HepG2 (cell line): ENCODE measurements around the gene SPPL2B. TPM values are rescaled to one million over a fixed set of nuclear protein-coding genes. Genes with fewer than 3 reads are reported as not detected.

Experiments used
- ATAC-seq: fragments of 200-7000 bp; cut with Tn5 transposase; 3 replicates; pipeline ENCODE4 v1.9.1; 2020; ENCODE audit warnings: mild to moderate bottlenecking, moderate library complexity
- BruUV-seq: library from RNA; stranded (reverse); fragments of 400-500 nt; replicated peaks from 2 replicates; lab custom pipeline; 2021; lab: Mats Ljungman, UMichigan
- CTCF ChIA-PET: fragments of 300-600 bp; formaldehyde crosslinking; extraction: SDS; loops from one replicate; lab custom pipeline; 2021; ENCODE audit warnings: low total read pairs, inconsistent platforms, low intra/inter-chr PET ratio; lab: Yijun Ruan, JAX
- POLR2A ChIA-PET: fragments of 350-600 bp; sonication (Branson Sonifier 250); formaldehyde crosslinking; loops from one replicate; lab custom pipeline; 2020; ENCODE audit warnings: antibody characterized with exemption, inconsistent platforms; lab: Yijun Ruan, JAX
- DNase-seq: peaks from one replicate; pipeline ENCODE4 v3.0.0-alpha.2; 2015; ENCODE audit warnings: low spot score
- FAIRE-seq: peaks from 3 replicates; lab custom pipeline; 2011; peaks lifted over from hg19 to GRCh38; lab: Jason Lieb, UNC
- H2AFZ ChIP-seq: one replicate; pipeline ENCODE4 v1.6.1; 2011; ENCODE audit warnings: low read length, inconsistent platforms
- H3K27ac ChIP-seq: fragments of 300-600 bp; 3 replicates; pipeline ENCODE4 v1.8.0; 2011; ENCODE audit warnings: mixed run types, mild to moderate bottlenecking, mixed read lengths, low read length, inconsistent platforms; ENCODE audit not compliant: insufficient read depth; ENCODE audit errors: extremely low read length
- H3K27me3 ChIP-seq, 2 experiments: fragments of 200-600 bp in 1 of 2; 2 replicates in 1 of 2; 3 replicates in 1 of 2; pipeline versions ENCODE4 v1.6.0 to v1.8.0; 2011; ENCODE audit warnings: low read length in 2 of 2, mild to moderate bottlenecking in 2 of 2, moderate library complexity in 2 of 2, inconsistent platforms in 1 of 2; ENCODE audit not compliant: insufficient read depth in 2 of 2, control insufficient read depth in 1 of 2
- H3K36me3 ChIP-seq, 2 experiments: fragments of 200-600 bp in 1 of 2; replicated peaks in 1 of 2; 2 replicates in 1 of 2; 3 replicates in 1 of 2; pipeline versions ENCODE4 v1.5.1 to v1.8.0; 2011; ENCODE audit warnings: low read length in 2 of 2, inconsistent platforms in 1 of 2; ENCODE audit not compliant: insufficient read depth in 2 of 2, control insufficient read depth in 1 of 2
- H3K4me1 ChIP-seq: 2 replicates; pipeline ENCODE4 v1.5.1; 2012; ENCODE audit warnings: low read length, inconsistent platforms; ENCODE audit not compliant: insufficient read depth
- H3K4me2 ChIP-seq: 2 replicates; pipeline ENCODE4 v1.6.0; 2011; ENCODE audit warnings: low read depth, low read length, inconsistent platforms
- H3K4me3 ChIP-seq, 3 experiments: fragments of 200-600 bp in 1 of 3; sonication (generic), shearing (Covaris generic) in 1 of 3; replicated peaks in 1 of 3; 2 replicates each; pipeline ENCODE4 v1.5.1; 2011 to 2016; ENCODE audit warnings: low read length in 3 of 3, inconsistent platforms in 2 of 3, low read depth in 2 of 3, mild to moderate bottlenecking in 2 of 3, control low read depth in 1 of 3, mixed read lengths in 1 of 3; ENCODE audit not compliant: insufficient read depth in 1 of 3
- H3K79me2 ChIP-seq: one replicate; pipeline ENCODE4 v1.6.1; 2011; ENCODE audit warnings: low read length, inconsistent platforms; ENCODE audit not compliant: insufficient read depth
- H3K9ac ChIP-seq: 2 replicates; pipeline ENCODE4 v1.6.0; 2011; ENCODE audit warnings: mild to moderate bottlenecking, low read depth, low read length, inconsistent platforms; ENCODE audit not compliant: insufficient read depth
- H3K9me3 ChIP-seq: 2 replicates; pipeline ENCODE4 v1.5.1; 2012; ENCODE audit warnings: mild to moderate bottlenecking, low read length
- H4K20me1 ChIP-seq: 2 replicates; pipeline ENCODE4 v1.6.0; 2011; ENCODE audit warnings: inconsistent platforms, mild to moderate bottlenecking, low read length, moderate library complexity; ENCODE audit not compliant: insufficient read depth
- GATA4 ChIP-seq: sonication (generic); IDR thresholded peaks from 2 replicates; pipeline ENCODE4 v1.6.1; 2016; ENCODE audit warnings: antibody characterized with exemption, low read depth, borderline replicate concordance
- SIN3A ChIP-seq: IDR thresholded peaks from 2 replicates; pipeline ENCODE4 v1.6.1; 2011; ENCODE audit warnings: low read depth, mild to moderate bottlenecking, control low read depth, low read length, borderline replicate concordance
- THYN1 ChIP-seq: sonication (generic); formaldehyde crosslinking; IDR thresholded peaks from 2 replicates; pipeline ENCODE4 v1.8.1; 2023; ENCODE audit warnings: low read depth, mild to moderate bottlenecking, moderate library complexity, missing genetic modification reagents, borderline replicate concordance
- ZBTB33 ChIP-seq: sonication (generic); formaldehyde crosslinking; IDR thresholded peaks from 2 replicates; pipeline ENCODE4 v1.4.0; 2020; ENCODE audit warnings: missing genetic modification reagents
- WGBS: methylation state at CpG from one replicate; pipeline ENCODE4 v1.1.6; 2017; ENCODE audit warnings: low lambda C conversion rate; 5-methylcytosine and 5-hydroxymethylcytosine counted together
- in situ Hi-C: cut with HindIII; loops from 2 replicates; pipeline ENCODE4 v1.10.0; 2017; ENCODE audit warnings: low pct_unique_long_range_greater_than_20kb; ENCODE audit not compliant: extremely low pct_ligation_motif_present
- intact Hi-C: fragments of 100-400 bp; cut with micrococcal nuclease; formaldehyde crosslinking; loops from one replicate; pipeline ENCODE4 v1.10.0; 2022; ENCODE audit not compliant: unreplicated experiment
- polyA plus RNA-seq, 8 experiments: library from polyadenylated mRNA; depleted of rRNA in 3 of 8; stranded (reverse) in 7 of 8; unstranded in 1 of 8; fragments of >200 nt; fragmentation: Illumina TruSeq in 4 of 8; extraction: Trizol in 4 of 8; gene quantifications; 2 replicates each; pipeline versions ENCODE4 v1.2.1 to v1.2.3, GENCODE V29; 2011 to 2016; ENCODE audit warnings: low read depth in 4 of 8, missing spikeins in 1 of 8, mixed read lengths in 1 of 8; ENCODE audit not compliant: insufficient read depth in 1 of 8
- total RNA-seq, 5 experiments: library from RNA; depleted of rRNA; stranded (reverse); fragments of >200 nt; fragmentation: Illumina TruSeq; extraction: Trizol; gene quantifications; 2 replicates each; pipeline ENCODE4 v1.2.3, GENCODE V29; 2016; ENCODE audit warnings: low read depth in 1 of 5

SPPL2B gene
- total and polyA plus RNA-seq, 2 of the 13 experiments (the other 11 are each of a cell fraction or from before 2014, with no cell fraction given), result 14.9 to 15.2 TPM

- peaks cover 9% of the 10 kb centered on the region for H3K4me1 ChIP-seq
- FAIRE-seq, result no peak
- H3K4me3 ChIP-seq, result no peak overlapping the region
- DNase-seq, result no peak
- H3K27me3 ChIP-seq, result peaks cover 19 to 69% of the 10 kb centered on the region in 2 experiments
- no peak for ATAC-seq
- in situ Hi-C loops, result no loop called here
- whole genome bisulfite sequencing, result 58% methylated on average over 9 of the region's 16 CpGs
- no peak overlapping the region for H2AFZ ChIP-seq
- H3K9me3 ChIP-seq, result no peaks in the 10 kb centered on the region
- ChIA-PET POLR2A (no interaction called here), CTCF (no interaction called here)
- H3K79me2 ChIP-seq, result no peaks in the 10 kb centered on the region
- no peak overlapping the region for H3K9ac ChIP-seq
- no peaks in the 10 kb centered on the region for H4K20me1 ChIP-seq
- no peak overlapping the region for H3K27ac ChIP-seq
- intact Hi-C loops, result no loop called here
- H3K36me3 ChIP-seq, result no peaks in the 10 kb centered on the region
- TF ChIP-seq GATA4 (no peak), THYN1 (CRISPR knock-in tag) (no peak)
- H3K4me2 ChIP-seq, result no peak overlapping the region
- BruUV-seq, result no TSS peak
These were observed 32.3 kb upstream of the SPPL2B start for GRCh38 chr19:2296141-2296540.

GRCh38 chr19:2300533-2300932 lies 28.0 kb upstream of the SPPL2B start:
- intact Hi-C loops, result no loop called here
- H3K27ac ChIP-seq, result no peak overlapping the region
- no peak overlapping the region for H3K4me3 ChIP-seq
- no peaks in the 10 kb centered on the region for H3K79me2 ChIP-seq
- H3K27me3 ChIP-seq, result peaks cover 12 to 55% of the 10 kb centered on the region in 2 experiments
- WGBS, result 9% methylated on average over 9 of the region's 17 CpGs
- H3K4me2 ChIP-seq, result no peak overlapping the region
- no TSS peak for BruUV-seq
- H4K20me1 ChIP-seq, result no peaks in the 10 kb centered on the region
- in situ Hi-C loops, result no loop called here
- no peak for TF ChIP-seq SIN3A
- no peak for TF ChIP-seq ZBTB33
- no peak for DNase-seq
- FAIRE-seq, result no peak
- H3K9ac ChIP-seq, result no peak overlapping the region
- H2AFZ ChIP-seq, result no peak overlapping the region
- H3K36me3 ChIP-seq, result no peaks in the 10 kb centered on the region
- ChIA-PET CTCF (no interaction called here), POLR2A (no interaction called here)
- ATAC-seq, result no peak
- H3K9me3 ChIP-seq, result no peaks in the 10 kb centered on the region
- peaks cover 13% of the 10 kb centered on the region for H3K4me1 ChIP-seq
